Loucy (cell line): ENCODE data around the gene LMF1.
"Not testable (repeated sequence)": the region's sequence is repeated elsewhere in the genome, so short reads cannot be mapped to it uniquely, and the experiment has no call there.

Source experiments
- H2AFZ ChIP-seq: fragments of 200-600 bp; sonication (generic); 2 replicates; pipeline ENCODE4 v1.6.0; 2016; ENCODE audit warnings: antibody characterized with exemption, mild to moderate bottlenecking, low read length, moderate library complexity
- H3F3A ChIP-seq: fragments of 200-600 bp; 2 replicates; pipeline ENCODE4 v1.6.0; 2016; ENCODE audit warnings: antibody characterized with exemption, low read depth, mild to moderate bottlenecking
- H3K27me3 ChIP-seq: fragments of 200-600 bp; sonication (generic); 2 replicates; pipeline ENCODE4 v1.6.1; 2014; ENCODE audit warnings: low read length, mild to moderate bottlenecking; ENCODE audit not compliant: insufficient read depth, poor library complexity, severe bottlenecking
- H3K36me3 ChIP-seq: fragments of 200-600 bp; sonication (generic); 2 replicates; pipeline ENCODE4 v1.6.1; 2016; ENCODE audit warnings: low read length; ENCODE audit not compliant: insufficient read depth
- H3K4me1 ChIP-seq: fragments of 200-600 bp; sonication (generic); 2 replicates; pipeline ENCODE4 v1.5.1; 2014; ENCODE audit warnings: low read length, mild to moderate bottlenecking; ENCODE audit not compliant: insufficient read depth, poor library complexity, severe bottlenecking
- H3K4me2 ChIP-seq: fragments of 200-600 bp; sonication (generic); 2 replicates; pipeline ENCODE4 v1.6.0; 2014; ENCODE audit warnings: antibody characterized with exemption, low read length, low read depth, mild to moderate bottlenecking; ENCODE audit not compliant: poor library complexity, severe bottlenecking
- H3K4me3 ChIP-seq: fragments of 200-600 bp; sonication (generic); 2 replicates; pipeline ENCODE4 v1.5.1; 2014; ENCODE audit warnings: low read length, mild to moderate bottlenecking, mixed read lengths; ENCODE audit not compliant: poor library complexity, severe bottlenecking
- H3K79me2 ChIP-seq: fragments of 200-600 bp; sonication (generic); 2 replicates; pipeline ENCODE4 v1.6.1; 2014; ENCODE audit warnings: low read length; ENCODE audit not compliant: insufficient read depth
- H3K9ac ChIP-seq: fragments of 200-600 bp; sonication (generic); 2 replicates; pipeline ENCODE4 v1.6.0; 2014; ENCODE audit warnings: mild to moderate bottlenecking, low read depth, low read length, moderate library complexity; ENCODE audit not compliant: poor library complexity, severe bottlenecking
- H3K9me2 ChIP-seq: fragments of 200-600 bp; sonication (generic); replicated peaks from 2 replicates; pipeline ENCODE4 v1.6.1; 2016; ENCODE audit warnings: low read depth, low read length, mixed read lengths
- H3K9me3 ChIP-seq: fragments of 200-600 bp; sonication (generic); 2 replicates; pipeline ENCODE4 v1.6.1; 2014; ENCODE audit warnings: mild to moderate bottlenecking, antibody characterized with exemption, low read length, low read depth; ENCODE audit not compliant: insufficient read depth
- H4K20me1 ChIP-seq: fragments of 200-600 bp; sonication (generic); 2 replicates; pipeline ENCODE4 v1.6.0; 2014; ENCODE audit warnings: antibody characterized with exemption, low read length, mild to moderate bottlenecking; ENCODE audit not compliant: insufficient read depth, poor library complexity, severe bottlenecking
- CTCF ChIP-seq: fragments of 200-600 bp; sonication (generic); conservative IDR thresholded peaks from 2 replicates; pipeline ENCODE4 v1.5.1; 2014; ENCODE audit warnings: mild to moderate bottlenecking, antibody characterized with exemption, low read length
- EZH2phosphoT487 ChIP-seq: fragments of 200-600 bp; IDR thresholded peaks from 2 replicates; pipeline ENCODE4 v1.6.1; 2018; ENCODE audit warnings: antibody characterized with exemption, mild to moderate bottlenecking, moderate library complexity, borderline replicate concordance

The LMF1 gene

GRCh38 chr16:858441-858840 lies 112.3 kb downstream of the LMF1 start:
- not testable (repeated sequence) for H3K9ac ChIP-seq, H3K9me2 ChIP-seq, H3K4me3 ChIP-seq, H3K36me3 ChIP-seq, H2AFZ ChIP-seq, H3F3A ChIP-seq, H3K4me2 ChIP-seq, H3K9me3 ChIP-seq, H3K27me3 ChIP-seq, H3K4me1 ChIP-seq, H4K20me1 ChIP-seq, H3K79me2 ChIP-seq

GRCh38 chr16:856811-857210 lies 114.0 kb downstream of the LMF1 start:
- H3K4me1 ChIP-seq: no peaks in the 10 kb centered on the region
- no peak overlapping the region for H2AFZ ChIP-seq
- no peaks in the 10 kb centered on the region for H4K20me1 ChIP-seq
- no peaks in the 10 kb centered on the region for H3K79me2 ChIP-seq
- no peak for TF ChIP-seq CTCF
- TF ChIP-seq EZH2phosphoT487: no peak
- H3F3A ChIP-seq: no peaks in the 10 kb centered on the region
- no peaks in the 10 kb centered on the region for H3K36me3 ChIP-seq
- no peak overlapping the region for H3K4me2 ChIP-seq
- no peak overlapping the region for H3K4me3 ChIP-seq
- H3K9me2 ChIP-seq: no peaks in the 10 kb centered on the region
- H3K9me3 ChIP-seq: no peaks in the 10 kb centered on the region
- H3K9ac ChIP-seq: no peak overlapping the region
- H3K27me3 ChIP-seq: no peaks in the 10 kb centered on the region

- Histone ChIP-seq H4K20me1 (no peaks in the 10 kb centered on the region), H3F3A (no peaks in the 10 kb centered on the region), H3K4me2 (no peak overlapping the region), H3K9me3 (no peaks in the 10 kb centered on the region), H3K9me2 (no peaks in the 10 kb centered on the region), H3K36me3 (no peaks in the 10 kb centered on the region), H3K79me2 (no peaks in the 10 kb centered on the region), H3K4me1 (no peaks in the 10 kb centered on the region), H3K4me3 (no peak overlapping the region), H3K9ac (no peak overlapping the region), H2AFZ (no peak overlapping the region), H3K27me3 (no peaks in the 10 kb centered on the region)
- TF ChIP-seq CTCF (no peak), EZH2phosphoT487 (no peak)
Measured at GRCh38 chr16:856101-856500, 114.7 kb downstream of the LMF1 start.

- H3K9me3 ChIP-seq: no peaks in the 10 kb centered on the region; the same call in 1 of the 2 replicates
- TF ChIP-seq CTCF: no peak
- TF ChIP-seq EZH2phosphoT487: no peak
- H3K4me3 ChIP-seq: no peak overlapping the region
- no peak overlapping the region for H3K4me2 ChIP-seq
- no peaks in the 10 kb centered on the region for H3F3A ChIP-seq
- no peaks in the 10 kb centered on the region for H3K9me2 ChIP-seq
- no peaks in the 10 kb centered on the region for H4K20me1 ChIP-seq
- H3K4me1 ChIP-seq: no peaks in the 10 kb centered on the region
- no peaks in the 10 kb centered on the region for H3K79me2 ChIP-seq
- H3K9ac ChIP-seq: no peak overlapping the region
- no peaks in the 10 kb centered on the region for H3K36me3 ChIP-seq
- no peaks in the 10 kb centered on the region for H3K27me3 ChIP-seq
- H2AFZ ChIP-seq: no peak overlapping the region
Measured at GRCh38 chr16:855471-855870, 115.3 kb downstream of the LMF1 start.
